Daoy (cell line): ENCODE data around the gene ZNF320. TPM values are rescaled to one million over a fixed set of nuclear protein-coding genes. Genes with fewer than 3 reads are reported as not detected.
A peak's percentile ranks its signal among the peaks of the same experiment; 100 is the strongest.
"Not testable (repeated sequence)": the region's sequence is repeated elsewhere in the genome, so short reads cannot be mapped to it uniquely, and the experiment has no call there.

ENCODE experiments used
- DNase-seq: peaks from one replicate; pipeline ENCODE4 v3.0.0-alpha.2; 2015; ENCODE audit warnings: low read depth
- total RNA-seq: library from RNA; depleted of rRNA; stranded (reverse); fragments of >200 nt; shearing (Covaris generic); gene quantifications from 2 replicates; pipeline ENCODE4 v1.2.3, GENCODE V29; 2014; rRNA removed

Gene ZNF320
- 7.6 and 10.5 TPM in 2 replicates for total RNA-seq

GRCh38 chr19:52897138-52897935 lies at the start of gene ZNF320:
ZNF320 (minus strand) TSS chr19:52897635; CDS start chr19:52890255, 7,380 bp downstream.
- DNase-seq, result peak; percentile 97

- DNase-seq, result no peak
These were observed 49.2 kb upstream of the ZNF320 start for GRCh38 chr19:52946322-52947310.

- DNase-seq, result no peak
These were observed 48.4 kb upstream of the ZNF320 start for GRCh38 chr19:52945652-52946321.

- DNase-seq, result peak; percentile 55
These were observed 47.5 kb upstream of the ZNF320 start for GRCh38 chr19:52944703-52945493.

- DNase-seq, result no peak
These were observed 46.6 kb upstream of the ZNF320 start for GRCh38 chr19:52943884-52944643.

- no peak for DNase-seq
These were observed 45.9 kb upstream of the ZNF320 start for GRCh38 chr19:52943134-52943883.

- DNase-seq, result peak; percentile 94
These were observed 45.1 kb upstream of the ZNF320 start for GRCh38 chr19:52942386-52943133.

- DNase-seq, result peak; percentile 49
These were observed 44.5 kb upstream of the ZNF320 start for GRCh38 chr19:52941941-52942385.

- DNase-seq, result not testable (repeated sequence)
These were observed 44.1 kb upstream of the ZNF320 start for GRCh38 chr19:52941523-52941922.

GRCh38 chr19:52940905-52941304 lies 43.5 kb upstream of the ZNF320 start:
- DNase-seq, result not testable (repeated sequence)

GRCh38 chr19:52938761-52939160 lies 41.3 kb upstream of the ZNF320 start:
- DNase-seq, result no peak

GRCh38 chr19:52936954-52937325 lies 39.5 kb upstream of the ZNF320 start:
- no peak for DNase-seq

GRCh38 chr19:52936151-52936953 lies 38.9 kb upstream of the ZNF320 start:
- DNase-seq, result peak; percentile 44

- DNase-seq, result peak; percentile 90
These were observed 38.0 kb upstream of the ZNF320 start for GRCh38 chr19:52935434-52935833.

GRCh38 chr19:52924641-52925040 lies 27.2 kb upstream of the ZNF320 start:
- DNase-seq, result not testable (repeated sequence)

- DNase-seq, result peak; percentile 66
These were observed 26.6 kb upstream of the ZNF320 start for GRCh38 chr19:52923778-52924593.
